Measurements from ENCODE around the gene KCNH6.

KCNH6 gene

GRCh38 chr17:63486317-63487013, 36.7 kb upstream of the KCNH6 start:
- DNase-seq (ENCODE audit: low read depth), result no peak

- no peak for DNase-seq (ENCODE audit: low read depth)
Observed at GRCh38 chr17:63487014-63487339, 36.2 kb upstream of the KCNH6 start.

GRCh38 chr17:63488851-63489250, 34.3 kb upstream of the KCNH6 start:
- DNase-seq (ENCODE audit: low read depth), result no peak

GRCh38 chr17:63489291-63489690, 33.9 kb upstream of the KCNH6 start:
- no peak for DNase-seq (ENCODE audit: low read depth)

- no peak for DNase-seq (ENCODE audit: low read depth)
Observed at GRCh38 chr17:63490329-63490728, 32.8 kb upstream of the KCNH6 start.

GRCh38 chr17:63490858-63491400, 32.2 kb upstream of the KCNH6 start:
- DNase-seq (ENCODE audit: low read depth), result no peak

- DNase-seq (ENCODE audit: low read depth), result no peak
Observed at GRCh38 chr17:63491413-63491812, 31.7 kb upstream of the KCNH6 start.

- DNase-seq (ENCODE audit: low read depth), result no peak
Observed at GRCh38 chr17:63491977-63492618, 31.1 kb upstream of the KCNH6 start.

GRCh38 chr17:63492940-63493339, 30.2 kb upstream of the KCNH6 start:
- no peak for DNase-seq (ENCODE audit: low read depth)

GRCh38 chr17:63493411-63493810, 29.7 kb upstream of the KCNH6 start:
- no peak for DNase-seq (ENCODE audit: low read depth)

GRCh38 chr17:63494300-63494928, 28.7 kb upstream of the KCNH6 start:
- no peak for DNase-seq (ENCODE audit: low read depth)

- DNase-seq (ENCODE audit: low read depth), result no peak
Observed at GRCh38 chr17:63495491-63495890, 27.7 kb upstream of the KCNH6 start.

GRCh38 chr17:63496177-63496576, 27.0 kb upstream of the KCNH6 start:
- DNase-seq (ENCODE audit: low read depth), result no peak

GRCh38 chr17:63496663-63497400, 26.3 kb upstream of the KCNH6 start:
- no peak for DNase-seq (ENCODE audit: low read depth)

GRCh38 chr17:63497708-63498483, 25.3 kb upstream of the KCNH6 start:
- DNase-seq (ENCODE audit: low read depth), result no peak

GRCh38 chr17:63498626-63499195, 24.4 kb upstream of the KCNH6 start:
- no peak for DNase-seq (ENCODE audit: low read depth)

GRCh38 chr17:63500543-63501390, 22.4 kb upstream of the KCNH6 start:
- no peak for DNase-seq (ENCODE audit: low read depth)

- DNase-seq (ENCODE audit: low read depth), result no peak
Observed at GRCh38 chr17:63503341-63503705, 19.8 kb upstream of the KCNH6 start.

GRCh38 chr17:63504261-63504660, 18.9 kb upstream of the KCNH6 start:
- DNase-seq (ENCODE audit: low read depth), result no peak

- no peak for DNase-seq (ENCODE audit: low read depth)
Observed at GRCh38 chr17:63505341-63505740, 17.8 kb upstream of the KCNH6 start.

- no peak for DNase-seq (ENCODE audit: low read depth)
Observed at GRCh38 chr17:63506627-63507026, 16.5 kb upstream of the KCNH6 start.
